B cell (primary cell): ENCODE results near the gene FMN1. TPM values are rescaled to one million over a fixed set of nuclear protein-coding genes. Genes with fewer than 3 reads are reported as not detected.

Source experiments
- ATAC-seq: fragments of 200-7000 bp; cut with Tn5 transposase; one replicate; pipeline ENCODE4 v1.10.0; 2021; ENCODE audit warnings: low read depth, mild to moderate bottlenecking, moderate number of reproducible peaks, moderate library complexity
- CTCF ChIA-PET: fragments of 350-600 bp; sonication (Branson Sonifier 250); formaldehyde crosslinking; loops from one replicate; lab custom pipeline; 2021; ENCODE audit warnings: antibody characterized with exemption, inconsistent platforms; lab: Charles Lee
- POLR2A ChIA-PET: fragments of 350-600 bp; sonication (Branson Sonifier 250); formaldehyde crosslinking; loops from one replicate; lab custom pipeline; 2021; ENCODE audit warnings: antibody characterized with exemption; lab: Charles Lee
- DNase-seq: peaks from one replicate; pipeline ENCODE4 v3.0.0; 2013
- H2AFZ ChIP-seq: 2 replicates; pipeline ENCODE4 v1.6.1; 2012; ENCODE audit warnings: mild to moderate bottlenecking, low read depth, low read length; ENCODE audit not compliant: insufficient read depth, poor library complexity, severe bottlenecking
- H3K27ac ChIP-seq, 2 donors: 1 replicate in 1 of 2; 2 replicates in 1 of 2; pipeline ENCODE4 v1.5.1; 2012 to 2013; ENCODE audit warnings: low read length in 2 of 2, mild to moderate bottlenecking in 2 of 2, moderate library complexity in 1 of 2
- H3K27me3 ChIP-seq, 4 experiments: fragments of 200-600 bp in 1 of 4; sonication (generic) in 1 of 4; replicated peaks in 1 of 4; 1 replicate in 2 of 4; 2 replicates in 2 of 4; pipeline versions ENCODE4 v1.6.1 to v1.7.0; 2013 to 2016; ENCODE audit warnings: low read length in 3 of 4, mild to moderate bottlenecking in 2 of 4, mixed read lengths in 1 of 4, moderate library complexity in 1 of 4; ENCODE audit not compliant: insufficient read depth in 4 of 4, control insufficient read depth in 3 of 4; ENCODE audit errors: control extremely low read depth in 1 of 4
- H3K36me3 ChIP-seq, 2 experiments: replicated peaks in 1 of 2; 1 replicate in 1 of 2; 2 replicates in 1 of 2; pipeline versions ENCODE4 v1.6.1 to v1.7.1; 2013; ENCODE audit warnings: low read length in 1 of 2; ENCODE audit not compliant: insufficient read depth in 2 of 2, control insufficient read depth in 1 of 2; ENCODE audit errors: control extremely low read depth in 1 of 2, extremely low read depth in 1 of 2
- H3K4me1 ChIP-seq, 2 donors: fragments of 200-600 bp in 1 of 2; sonication (generic) in 1 of 2; 1 replicate in 1 of 2; 2 replicates in 1 of 2; pipeline versions ENCODE4 v1.5.1 to v1.6.1; 2013 to 2017; ENCODE audit warnings: low read length in 2 of 2; ENCODE audit not compliant: control insufficient read depth in 2 of 2, insufficient read depth in 2 of 2
- H3K4me2 ChIP-seq: replicated peaks from 2 replicates; pipeline ENCODE3; 2012; ENCODE audit warnings: mild to moderate bottlenecking, low read depth, low read length; ENCODE audit not compliant: poor library complexity, severe bottlenecking
- H3K4me3 ChIP-seq, 5 experiments: fragments of 200-600 bp in 1 of 5; sonication (generic) in 1 of 5; 1 replicate in 3 of 5; 2 replicates in 2 of 5; pipeline versions ENCODE4 v1.5.1 to v1.7.0; 2011 to 2016; ENCODE audit warnings: low read length in 4 of 5, mild to moderate bottlenecking in 4 of 5, low read depth in 2 of 5, control low read depth in 1 of 5, moderate library complexity in 1 of 5; ENCODE audit not compliant: insufficient read depth in 1 of 5; ENCODE audit errors: control extremely low read depth in 1 of 5, extremely low read depth in 1 of 5
- H3K79me2 ChIP-seq: fragments of 200-600 bp; sonication (generic); one replicate; pipeline ENCODE4 v1.6.0; 2016; ENCODE audit warnings: low read length; ENCODE audit not compliant: control insufficient read depth, insufficient read depth
- H3K9ac ChIP-seq: fragments of 200-600 bp; sonication (generic); 2 replicates; pipeline ENCODE4 v1.6.1; 2017; ENCODE audit warnings: mild to moderate bottlenecking, low read length, moderate library complexity
- H3K9me3 ChIP-seq, 3 donors: one replicate each; pipeline versions ENCODE4 v1.6.1 to v1.7.1; 2013; ENCODE audit warnings: low read length in 2 of 3; ENCODE audit not compliant: control insufficient read depth in 2 of 3, insufficient read depth in 1 of 3; ENCODE audit errors: control extremely low read depth in 1 of 3
- H4K20me1 ChIP-seq: 2 replicates; pipeline ENCODE4 v1.6.0; 2012; ENCODE audit warnings: mild to moderate bottlenecking, low read length; ENCODE audit not compliant: insufficient read depth, control insufficient read depth, poor library complexity, severe bottlenecking
- H3K27ac Mint-ChIP-seq: one replicate; pipeline ENCODE4 v1.8.0; 2021; ENCODE audit warnings: mixed read lengths
- H3K27me3 Mint-ChIP-seq: one replicate; pipeline ENCODE4 v1.8.0; 2021; ENCODE audit warnings: mixed read lengths
- H3K4me1 Mint-ChIP-seq: one replicate; pipeline ENCODE4 v1.8.0; 2021; ENCODE audit warnings: mixed read lengths
- H3K4me3 Mint-ChIP-seq: one replicate; pipeline ENCODE4 v1.8.0; 2021; ENCODE audit warnings: mixed read lengths
- H3K9me3 Mint-ChIP-seq: one replicate; pipeline ENCODE4 v1.8.0; 2022; ENCODE audit warnings: mixed read lengths; ENCODE audit not compliant: insufficient read depth
- EZH2 ChIP-seq: IDR thresholded peaks from 2 replicates; pipeline ENCODE4 v1.6.1; 2012; ENCODE audit warnings: borderline replicate concordance, low read depth, mild to moderate bottlenecking, moderate library complexity, low read length; ENCODE audit not compliant: insufficient read depth, poor library complexity, severe bottlenecking
- WGBS: methylation state at CpG from one replicate; pipeline ENCODE4 v1.1.5; 2013; ENCODE audit warnings: missing lambda C conversion rate; ENCODE audit not compliant: insufficient coverage; 5-methylcytosine and 5-hydroxymethylcytosine counted together
- intact Hi-C: fragments of 100-400 bp; cut with micrococcal nuclease; formaldehyde crosslinking; loops from one replicate; pipeline ENCODE4 v1.10.0; 2022
- polyA plus RNA-seq: library from polyadenylated mRNA; depleted of rRNA; stranded (reverse); fragments of >200 nt; gene quantifications from 2 replicates; pipeline ENCODE4 v1.2.3, GENCODE V29; 2012
- total RNA-seq, 2 donors: library from RNA; stranded (reverse); fragments of 120-200 nt in 1 of 2; gene quantifications; 1 replicate in 1 of 2; 2 replicates in 1 of 2; pipeline versions ENCODE4 v1.2.3 to v1.2.4, GENCODE V29; 2013 to 2022
- TF ChIP-seq, protein P1 (sequence below): fragments of 200-600 bp; IDR thresholded peaks from one replicate; pipeline ENCODE4 v1.8.0; 2022; ENCODE audit warnings: antibody characterized with exemption, mild to moderate bottlenecking

The FMN1 gene
- total and polyA plus RNA-seq, 2 donors (not counting 1 experiment from before 2014, with no cell fraction given): 0.21 to 0.96 TPM

DNA sequence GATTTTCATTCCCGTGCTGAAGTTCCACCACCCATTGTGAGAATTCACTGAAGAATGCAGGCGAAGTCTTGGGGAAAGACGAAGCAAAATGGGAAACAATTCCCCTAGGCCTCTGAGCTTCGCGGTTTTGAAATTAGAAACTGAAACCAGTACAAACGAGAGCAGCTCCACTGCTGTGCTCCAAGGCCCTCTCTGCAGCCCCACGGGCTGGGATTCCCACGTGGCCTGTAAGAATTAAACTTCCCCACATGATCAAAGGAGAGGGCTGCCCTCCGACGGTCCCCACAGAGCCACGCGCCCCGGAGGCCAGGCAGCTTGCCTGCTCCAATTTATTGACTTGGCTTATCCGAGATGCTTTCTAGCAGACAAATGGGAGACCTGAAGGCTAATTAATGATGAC is 332.8 kb downstream of the FMN1 start:
- H2AFZ ChIP-seq: peak overlapping the region; percentile 61
- H3K4me1 ChIP-seq: peaks cover 6 to 9% of the 10 kb centered on the region in 2 donors
- H3K9me3 ChIP-seq: no peaks in the 10 kb centered on the region
- H3K4me3 ChIP-seq: peak overlapping the region in 2 of 5 experiments; percentile 5 to 38
- intact Hi-C loops: no loop called here
- ChIA-PET CTCF (interaction anchor here (1.4 kb wide), 1 partner anchor 132 kb away, joined by 5 read pairs; no protein-coding TSS in a partner anchor), POLR2A (no interaction called here)
- WGBS: 37% methylated on average over 14 of the region's 14 CpGs
- H3K4me2 ChIP-seq: peak overlapping the region; percentile 66
- peak overlapping the region; percentile 34 for H3K9ac ChIP-seq
- Mint-ChIP-seq H3K27me3 (peaks cover 4% of the 10 kb centered on the region), H3K4me3 (peak overlapping the region; percentile 59), H3K27ac (no peak overlapping the region), H3K4me1 (peaks cover 19% of the 10 kb centered on the region), H3K9me3 (no peaks in the 10 kb centered on the region)
- no peak overlapping the region for H3K27ac ChIP-seq
- ATAC-seq (peak; percentile 45), DNase-seq (peak; percentile 32)
- no peaks in the 10 kb centered on the region for H3K27me3 ChIP-seq
- H4K20me1 ChIP-seq: no peaks in the 10 kb centered on the region
- TF ChIP-seq, protein P1, sequence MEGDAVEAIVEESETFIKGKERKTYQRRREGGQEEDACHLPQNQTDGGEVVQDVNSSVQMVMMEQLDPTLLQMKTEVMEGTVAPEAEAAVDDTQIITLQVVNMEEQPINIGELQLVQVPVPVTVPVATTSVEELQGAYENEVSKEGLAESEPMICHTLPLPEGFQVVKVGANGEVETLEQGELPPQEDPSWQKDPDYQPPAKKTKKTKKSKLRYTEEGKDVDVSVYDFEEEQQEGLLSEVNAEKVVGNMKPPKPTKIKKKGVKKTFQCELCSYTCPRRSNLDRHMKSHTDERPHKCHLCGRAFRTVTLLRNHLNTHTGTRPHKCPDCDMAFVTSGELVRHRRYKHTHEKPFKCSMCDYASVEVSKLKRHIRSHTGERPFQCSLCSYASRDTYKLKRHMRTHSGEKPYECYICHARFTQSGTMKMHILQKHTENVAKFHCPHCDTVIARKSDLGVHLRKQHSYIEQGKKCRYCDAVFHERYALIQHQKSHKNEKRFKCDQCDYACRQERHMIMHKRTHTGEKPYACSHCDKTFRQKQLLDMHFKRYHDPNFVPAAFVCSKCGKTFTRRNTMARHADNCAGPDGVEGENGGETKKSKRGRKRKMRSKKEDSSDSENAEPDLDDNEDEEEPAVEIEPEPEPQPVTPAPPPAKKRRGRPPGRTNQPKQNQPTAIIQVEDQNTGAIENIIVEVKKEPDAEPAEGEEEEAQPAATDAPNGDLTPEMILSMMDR: no peak
- TF ChIP-seq EZH2: no peak
- H3K79me2 ChIP-seq: no peaks in the 10 kb centered on the region
- H3K36me3 ChIP-seq: no peaks in the 10 kb centered on the region

DNA sequence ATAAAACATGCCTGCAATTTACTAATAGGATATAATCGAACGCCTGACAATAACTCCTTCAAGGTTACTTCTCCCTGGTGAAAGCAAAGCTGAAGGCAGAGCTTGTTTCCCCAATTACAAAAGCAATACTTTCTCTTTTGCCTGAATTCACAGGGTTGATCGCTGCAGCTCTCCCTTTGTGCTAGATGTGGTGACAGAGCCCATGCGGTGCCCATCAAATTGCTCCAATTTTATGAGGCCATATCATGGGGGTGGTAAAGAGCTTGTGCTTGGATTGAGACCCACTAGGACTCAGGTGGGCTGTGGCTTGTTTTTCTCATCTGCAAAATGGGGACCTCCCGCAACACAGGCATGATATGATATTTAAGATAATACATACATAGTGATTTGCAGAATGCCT is 333.3 kb downstream of the FMN1 start:
- DNase-seq (no peak), ATAC-seq (no peak)
- intact Hi-C loops: no loop called here
- Mint-ChIP-seq H3K4me3 (no peak overlapping the region), H3K4me1 (peaks cover 18% of the 10 kb centered on the region), H3K27ac (no peak overlapping the region), H3K9me3 (no peaks in the 10 kb centered on the region), H3K27me3 (peaks cover 4% of the 10 kb centered on the region)
- Histone ChIP-seq H3K27ac (no peak overlapping the region), H3K79me2 (no peaks in the 10 kb centered on the region), H3K4me1 (peaks cover 6 to 9% of the 10 kb centered on the region in 2 donors), H3K27me3 (no peaks in the 10 kb centered on the region), H4K20me1 (no peaks in the 10 kb centered on the region), H3K36me3 (no peaks in the 10 kb centered on the region), H3K9ac (no peak overlapping the region), H3K4me2 (peak overlapping the region; percentile 66), H2AFZ (no peak overlapping the region), H3K4me3 (no peak overlapping the region), H3K9me3 (no peaks in the 10 kb centered on the region)
- ChIA-PET POLR2A (no interaction called here), CTCF (interaction anchor here (1.4 kb wide), 1 partner anchor 133 kb away, joined by 5 read pairs; no protein-coding TSS in a partner anchor)
- 100% methylated on average over 1 of the region's 5 CpGs for WGBS
- no peak for TF ChIP-seq EZH2
- TF ChIP-seq, protein P1: no peak
